HEK293 (cell line): ENCODE measurements around the gene WDR74.
A peak's percentile ranks its signal among the peaks of the same experiment; 100 is the strongest.

Experiments used
- KLF1 ChIP-seq: fragments of 450-650 bp; formaldehyde crosslinking; IDR thresholded peaks from 2 replicates; pipeline ENCODE4 v1.5.1; 2016; ENCODE audit warnings: missing biosample characterization, missing genetic modification characterization
- KLF10 ChIP-seq: fragments of 450-650 bp; IDR thresholded peaks from 2 replicates; pipeline ENCODE4 v1.5.1; 2018; ENCODE audit warnings: missing biosample characterization, mild to moderate bottlenecking, missing genetic modification characterization
- KLF7 ChIP-seq: fragments of 450-650 bp; formaldehyde crosslinking; IDR thresholded peaks from 2 replicates; pipeline ENCODE4 v1.5.1; 2016; ENCODE audit warnings: missing biosample characterization, missing genetic modification characterization, borderline replicate concordance
- KLF9 ChIP-seq: fragments of 450-650 bp; formaldehyde crosslinking; IDR thresholded peaks from 2 replicates; pipeline ENCODE4 v1.5.1; 2016; ENCODE audit warnings: missing biosample characterization, missing genetic modification characterization, low read depth
- OVOL3 ChIP-seq: fragments of 450-650 bp; formaldehyde crosslinking; IDR thresholded peaks from 2 replicates; pipeline ENCODE4 v1.5.1; 2016; ENCODE audit warnings: missing biosample characterization, missing genetic modification characterization
- PRDM1 ChIP-seq: fragments of 450-650 bp; formaldehyde crosslinking; IDR thresholded peaks from 2 replicates; pipeline ENCODE4; 2016; ENCODE audit warnings: missing biosample characterization, missing genetic modification characterization
- RBAK ChIP-seq: fragments of 450-650 bp; formaldehyde crosslinking; IDR thresholded peaks from 2 replicates; pipeline ENCODE4 v1.5.1; 2016; ENCODE audit warnings: missing biosample characterization, missing genetic modification characterization
- REPIN1 ChIP-seq: fragments of 450-650 bp; formaldehyde crosslinking; IDR thresholded peaks from 2 replicates; pipeline ENCODE4 v1.5.1; 2017; ENCODE audit warnings: missing biosample characterization, missing genetic modification characterization, low read depth
- ZBTB1 ChIP-seq: fragments of 450-650 bp; formaldehyde crosslinking; IDR thresholded peaks from 2 replicates; pipeline ENCODE4 v1.5.1; 2016; ENCODE audit warnings: missing biosample characterization, missing genetic modification characterization
- ZBTB21 ChIP-seq: fragments of 450-650 bp; formaldehyde crosslinking; IDR thresholded peaks from 2 replicates; pipeline ENCODE4 v1.5.1; 2017; ENCODE audit warnings: missing biosample characterization, missing genetic modification characterization
- ZEB2 ChIP-seq: fragments of 450-650 bp; formaldehyde crosslinking; IDR thresholded peaks from 2 replicates; pipeline ENCODE4 v1.5.1; 2016; ENCODE audit warnings: missing biosample characterization, missing genetic modification characterization
- ZFP41 ChIP-seq: fragments of 450-650 bp; formaldehyde crosslinking; IDR thresholded peaks from 2 replicates; pipeline ENCODE4 v1.5.1; 2016; ENCODE audit warnings: missing biosample characterization, missing genetic modification characterization, borderline replicate concordance
- ZNF10 ChIP-seq: fragments of 450-650 bp; formaldehyde crosslinking; IDR thresholded peaks from 2 replicates; pipeline ENCODE4 v1.5.1; 2017; ENCODE audit warnings: missing biosample characterization, missing genetic modification characterization
- ZNF112 ChIP-seq: fragments of 450-650 bp; formaldehyde crosslinking; IDR thresholded peaks from 2 replicates; pipeline ENCODE4 v1.5.0; 2017; ENCODE audit warnings: missing biosample characterization, missing genetic modification characterization
- ZNF121 ChIP-seq: fragments of 450-650 bp; formaldehyde crosslinking; IDR thresholded peaks from 2 replicates; pipeline ENCODE4 v1.5.1; 2016; ENCODE audit warnings: missing biosample characterization, missing genetic modification characterization
- ZNF174 ChIP-seq: fragments of 450-650 bp; formaldehyde crosslinking; IDR thresholded peaks from 2 replicates; pipeline ENCODE4 v1.5.0; 2017; ENCODE audit warnings: missing biosample characterization, mild to moderate bottlenecking, missing genetic modification characterization
- ZNF214 ChIP-seq: fragments of 450-650 bp; formaldehyde crosslinking; IDR thresholded peaks from 2 replicates; pipeline ENCODE4 v1.5.1; 2017; ENCODE audit warnings: missing biosample characterization, mild to moderate bottlenecking, missing genetic modification characterization, borderline replicate concordance
- ZNF248 ChIP-seq: fragments of 450-650 bp; formaldehyde crosslinking; IDR thresholded peaks from 2 replicates; pipeline ENCODE4 v1.5.1; 2017; ENCODE audit warnings: missing biosample characterization, missing genetic modification characterization
- ZNF335 ChIP-seq: fragments of 450-650 bp; formaldehyde crosslinking; conservative IDR thresholded peaks from 2 replicates; pipeline ENCODE4 v1.5.1; 2016; ENCODE audit warnings: missing biosample characterization, missing genetic modification characterization
- ZNF404 ChIP-seq: fragments of 450-650 bp; formaldehyde crosslinking; IDR thresholded peaks from 2 replicates; pipeline ENCODE4 v1.5.1; 2017; ENCODE audit warnings: missing biosample characterization, missing genetic modification characterization
- ZNF423 ChIP-seq: fragments of 450-650 bp; formaldehyde crosslinking; IDR thresholded peaks from 2 replicates; pipeline ENCODE4 v1.5.1; 2016; ENCODE audit warnings: missing biosample characterization, missing genetic modification characterization
- ZNF555 ChIP-seq: fragments of 450-650 bp; formaldehyde crosslinking; conservative IDR thresholded peaks from 2 replicates; pipeline ENCODE4 v1.5.1; 2017; ENCODE audit warnings: missing biosample characterization, mild to moderate bottlenecking, missing genetic modification characterization, inconsistent platforms
- ZNF560 ChIP-seq: fragments of 450-650 bp; formaldehyde crosslinking; IDR thresholded peaks from 2 replicates; pipeline ENCODE4 v1.5.1; 2017; ENCODE audit warnings: missing biosample characterization, missing genetic modification characterization, borderline replicate concordance
- ZNF585B ChIP-seq: fragments of 450-650 bp; formaldehyde crosslinking; IDR thresholded peaks from 2 replicates; pipeline ENCODE4 v1.5.1; 2016; ENCODE audit warnings: missing biosample characterization, missing genetic modification characterization
- TF ChIP-seq, protein P1 (sequence below): fragments of 450-650 bp; formaldehyde crosslinking; IDR thresholded peaks from 2 replicates; pipeline ENCODE4 v1.5.1; 2016; ENCODE audit warnings: missing biosample characterization, missing genetic modification characterization, low read depth
- TF ChIP-seq, protein P2 (sequence below): fragments of 450-650 bp; formaldehyde crosslinking; IDR thresholded peaks from 2 replicates; pipeline ENCODE4 v1.5.1; 2017; ENCODE audit warnings: missing biosample characterization, missing genetic modification characterization
- TF ChIP-seq, protein P3 (sequence below): fragments of 450-650 bp; formaldehyde crosslinking; IDR thresholded peaks from 2 replicates; pipeline ENCODE4 v1.5.1; 2016; ENCODE audit warnings: missing biosample characterization, missing genetic modification characterization
- TF ChIP-seq, protein P4 (sequence below): fragments of 450-650 bp; formaldehyde crosslinking; IDR thresholded peaks from 2 replicates; pipeline ENCODE4 v1.5.1; 2016; ENCODE audit warnings: missing biosample characterization, missing genetic modification characterization
- TF ChIP-seq, protein P5 (sequence below): fragments of 450-650 bp; formaldehyde crosslinking; IDR thresholded peaks from 2 replicates; pipeline ENCODE4 v1.5.1; 2016; ENCODE audit warnings: missing biosample characterization, missing genetic modification characterization

The WDR74 gene

DNA sequence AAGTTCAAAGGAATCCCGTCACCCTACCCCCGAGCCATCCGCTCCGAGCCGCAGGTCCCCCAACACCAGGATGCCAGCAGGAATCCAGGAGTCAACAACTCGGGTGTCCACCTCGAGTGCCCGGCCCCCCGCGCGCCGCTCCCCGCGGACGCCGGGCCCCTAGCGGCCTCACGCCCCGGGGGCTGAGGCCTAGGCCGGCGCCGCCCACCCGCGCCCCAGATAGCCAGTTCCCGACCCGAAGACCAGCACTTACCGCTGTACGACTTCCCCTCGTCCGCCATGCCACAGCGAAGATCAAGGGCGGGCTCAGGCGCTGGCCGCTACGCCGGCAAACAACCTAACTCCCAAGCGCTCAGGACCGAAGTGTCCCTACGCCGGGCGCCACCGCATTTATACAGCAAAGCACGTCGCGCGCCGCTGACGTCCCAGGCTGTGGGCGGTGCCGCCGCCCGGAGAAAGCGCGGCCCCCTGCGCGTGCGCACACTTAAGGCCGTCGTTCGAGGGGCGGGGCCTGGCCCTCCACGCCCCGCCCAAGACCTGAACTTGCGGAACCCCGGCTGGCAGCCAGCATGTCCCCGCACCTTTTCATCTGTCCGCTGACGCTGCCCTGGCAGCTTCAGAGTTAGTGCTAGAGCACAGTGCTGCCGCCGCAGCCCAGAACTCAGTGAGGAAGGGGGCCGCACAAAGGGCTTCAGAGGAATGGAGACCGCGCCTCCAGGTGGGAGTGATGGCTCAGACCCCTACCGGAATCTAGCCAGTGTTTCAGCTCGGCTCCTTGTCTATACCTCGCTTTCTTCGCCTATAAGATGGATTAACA, 34.1 kb downstream of the WDR74 start, which contains the start of gene NXF1 (continued):
- TF ChIP-seq, protein P1, sequence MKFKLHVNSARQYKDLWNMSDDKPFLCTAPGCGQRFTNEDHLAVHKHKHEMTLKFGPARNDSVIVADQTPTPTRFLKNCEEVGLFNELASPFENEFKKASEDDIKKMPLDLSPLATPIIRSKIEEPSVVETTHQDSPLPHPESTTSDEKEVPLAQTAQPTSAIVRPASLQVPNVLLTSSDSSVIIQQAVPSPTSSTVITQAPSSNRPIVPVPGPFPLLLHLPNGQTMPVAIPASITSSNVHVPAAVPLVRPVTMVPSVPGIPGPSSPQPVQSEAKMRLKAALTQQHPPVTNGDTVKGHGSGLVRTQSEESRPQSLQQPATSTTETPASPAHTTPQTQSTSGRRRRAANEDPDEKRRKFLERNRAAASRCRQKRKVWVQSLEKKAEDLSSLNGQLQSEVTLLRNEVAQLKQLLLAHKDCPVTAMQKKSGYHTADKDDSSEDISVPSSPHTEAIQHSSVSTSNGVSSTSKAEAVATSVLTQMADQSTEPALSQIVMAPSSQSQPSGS (tag by site-specific recombination) = no peak
- TF ChIP-seq ZNF174 (tag by site-specific recombination) (no peak), KLF7 (tag by site-specific recombination) (no peak), ZNF121 (tag by site-specific recombination) (no peak), RBAK (tag by site-specific recombination) (no peak), ZNF423 (no peak), ZNF248 (tag by site-specific recombination) (no peak), ZNF560 (tag by site-specific recombination) (no peak), OVOL3 (no peak), ZNF555 (tag by site-specific recombination) (no peak), ZNF585B (tag by site-specific recombination) (no peak), KLF1 (tag by site-specific recombination) (peak; percentile 55; the same call in 1 of the 2 replicates), REPIN1 (tag by site-specific recombination) (no peak), PRDM1 (tag by site-specific recombination) (no peak), ZFP41 (tag by site-specific recombination) (no peak), ZNF112 (tag by site-specific recombination) (no peak), ZEB2 (tag by site-specific recombination) (peak; percentile 57), ZNF10 (tag by site-specific recombination) (no peak), KLF10 (peak; percentile 30; the same call in 1 of the 2 replicates), ZNF335 (tag by site-specific recombination) (0 out of 2 replicates have a peak, but pooled peaks have one; percentile 38), ZNF404 (tag by site-specific recombination) (no peak), ZNF214 (tag by site-specific recombination) (no peak), ZBTB21 (tag by site-specific recombination) (no peak), ZBTB1 (tag by site-specific recombination) (no peak), KLF9 (tag by site-specific recombination) (peak; percentile 73)
- TF ChIP-seq, protein P2, sequence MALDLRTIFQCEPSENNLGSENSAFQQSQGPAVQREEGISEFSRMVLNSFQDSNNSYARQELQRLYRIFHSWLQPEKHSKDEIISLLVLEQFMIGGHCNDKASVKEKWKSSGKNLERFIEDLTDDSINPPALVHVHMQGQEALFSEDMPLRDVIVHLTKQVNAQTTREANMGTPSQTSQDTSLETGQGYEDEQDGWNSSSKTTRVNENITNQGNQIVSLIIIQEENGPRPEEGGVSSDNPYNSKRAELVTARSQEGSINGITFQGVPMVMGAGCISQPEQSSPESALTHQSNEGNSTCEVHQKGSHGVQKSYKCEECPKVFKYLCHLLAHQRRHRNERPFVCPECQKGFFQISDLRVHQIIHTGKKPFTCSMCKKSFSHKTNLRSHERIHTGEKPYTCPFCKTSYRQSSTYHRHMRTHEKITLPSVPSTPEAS (tag by site-specific recombination) = no peak
- TF ChIP-seq, protein P3, sequence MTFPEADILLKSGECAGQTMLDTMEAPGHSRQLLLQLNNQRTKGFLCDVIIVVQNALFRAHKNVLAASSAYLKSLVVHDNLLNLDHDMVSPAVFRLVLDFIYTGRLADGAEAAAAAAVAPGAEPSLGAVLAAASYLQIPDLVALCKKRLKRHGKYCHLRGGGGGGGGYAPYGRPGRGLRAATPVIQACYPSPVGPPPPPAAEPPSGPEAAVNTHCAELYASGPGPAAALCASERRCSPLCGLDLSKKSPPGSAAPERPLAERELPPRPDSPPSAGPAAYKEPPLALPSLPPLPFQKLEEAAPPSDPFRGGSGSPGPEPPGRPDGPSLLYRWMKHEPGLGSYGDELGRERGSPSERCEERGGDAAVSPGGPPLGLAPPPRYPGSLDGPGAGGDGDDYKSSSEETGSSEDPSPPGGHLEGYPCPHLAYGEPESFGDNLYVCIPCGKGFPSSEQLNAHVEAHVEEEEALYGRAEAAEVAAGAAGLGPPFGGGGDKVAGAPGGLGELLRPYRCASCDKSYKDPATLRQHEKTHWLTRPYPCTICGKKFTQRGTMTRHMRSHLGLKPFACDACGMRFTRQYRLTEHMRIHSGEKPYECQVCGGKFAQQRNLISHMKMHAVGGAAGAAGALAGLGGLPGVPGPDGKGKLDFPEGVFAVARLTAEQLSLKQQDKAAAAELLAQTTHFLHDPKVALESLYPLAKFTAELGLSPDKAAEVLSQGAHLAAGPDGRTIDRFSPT (tag by site-specific recombination) = no peak
- TF ChIP-seq, protein P4, sequence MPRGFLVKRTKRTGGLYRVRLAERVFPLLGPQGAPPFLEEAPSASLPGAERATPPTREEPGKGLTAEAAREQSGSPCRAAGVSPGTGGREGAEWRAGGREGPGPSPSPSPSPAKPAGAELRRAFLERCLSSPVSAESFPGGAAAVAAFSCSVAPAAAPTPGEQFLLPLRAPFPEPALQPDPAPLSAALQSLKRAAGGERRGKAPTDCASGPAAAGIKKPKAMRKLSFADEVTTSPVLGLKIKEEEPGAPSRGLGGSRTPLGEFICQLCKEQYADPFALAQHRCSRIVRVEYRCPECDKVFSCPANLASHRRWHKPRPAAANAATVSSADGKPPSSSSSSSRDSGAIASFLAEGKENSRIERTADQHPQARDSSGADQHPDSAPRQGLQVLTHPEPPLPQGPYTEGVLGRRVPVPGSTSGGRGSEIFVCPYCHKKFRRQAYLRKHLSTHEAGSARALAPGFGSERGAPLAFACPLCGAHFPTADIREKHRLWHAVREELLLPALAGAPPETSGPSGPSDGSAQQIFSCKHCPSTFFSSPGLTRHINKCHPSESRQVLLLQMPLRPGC (tag by site-specific recombination) = no peak; the same call in 1 of the 2 replicates
- TF ChIP-seq, protein P5, sequence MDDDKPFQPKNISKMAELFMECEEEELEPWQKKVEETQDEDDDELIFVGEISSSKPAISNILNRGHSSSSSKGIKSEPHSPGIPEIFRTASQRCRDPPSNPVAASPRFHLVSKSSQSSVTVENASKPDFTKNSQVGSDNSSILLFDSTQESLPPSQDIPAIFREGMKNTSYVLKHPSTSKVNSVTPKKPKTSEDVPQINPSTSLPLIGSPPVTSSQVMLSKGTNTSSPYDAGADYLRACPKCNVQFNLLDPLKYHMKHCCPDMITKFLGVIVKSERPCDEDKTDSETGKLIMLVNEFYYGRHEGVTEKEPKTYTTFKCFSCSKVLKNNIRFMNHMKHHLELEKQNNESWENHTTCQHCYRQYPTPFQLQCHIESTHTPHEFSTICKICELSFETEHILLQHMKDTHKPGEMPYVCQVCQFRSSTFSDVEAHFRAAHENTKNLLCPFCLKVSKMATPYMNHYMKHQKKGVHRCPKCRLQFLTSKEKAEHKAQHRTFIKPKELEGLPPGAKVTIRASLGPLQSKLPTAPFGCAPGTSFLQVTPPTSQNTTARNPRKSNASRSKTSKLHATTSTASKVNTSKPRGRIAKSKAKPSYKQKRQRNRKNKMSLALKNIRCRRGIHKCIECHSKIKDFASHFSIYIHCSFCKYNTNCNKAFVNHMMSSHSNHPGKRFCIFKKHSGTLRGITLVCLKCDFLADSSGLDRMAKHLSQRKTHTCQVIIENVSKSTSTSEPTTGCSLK = no peak
